Measurements from ENCODE around the gene BCL7B. TPM values are rescaled to one million over a fixed set of nuclear protein-coding genes. Genes with fewer than 3 reads are reported as not detected.

Gene BCL7B
- total and polyA plus RNA-seq, 2 of the 13 experiments (the other 11 are each of a cell fraction or from before 2014, with no cell fraction given), result 24.3 to 38.2 TPM

GRCh38 chr7:73602721-73603651 lies 45.5 kb upstream of the BCL7B start (continued):
- TF ChIP-seq MIER3 (CRISPR knock-in tag; IDR thresholded peaks at IDR 0.05; ENCODE audit: borderline replicate concordance) (no peak), ZFP36L1 (CRISPR knock-in tag; IDR thresholded peaks at IDR 0.05) (no peak), NCOA1 (CRISPR knock-in tag; IDR thresholded peaks at IDR 0.05) (no peak), GZF1 (CRISPR knock-in tag; IDR thresholded peaks at IDR 0.05) (no peak), ZNF512B (CRISPR knock-in tag; IDR thresholded peaks at IDR 0.05; ENCODE audit: borderline replicate concordance) (no peak), ZNF326 (CRISPR knock-in tag; IDR thresholded peaks at IDR 0.05; ENCODE audit: borderline replicate concordance) (peak; percentile 82), MBNL3 (CRISPR knock-in tag; conservative IDR thresholded peaks at IDR 0.05) (no peak), CCDC6 (CRISPR knock-in tag; IDR thresholded peaks at IDR 0.05) (peak; percentile 23; the same call in 1 of the 2 replicates), PAF1 (CRISPR knock-in tag; IDR thresholded peaks at IDR 0.05) (peak; percentile 98), AHDC1 (CRISPR knock-in tag; IDR thresholded peaks at IDR 0.05; ENCODE audit: borderline replicate concordance) (no peak), ZNF7 (CRISPR knock-in tag; IDR thresholded peaks at IDR 0.05) (no peak), ZNF598 (CRISPR knock-in tag; IDR thresholded peaks at IDR 0.05; ENCODE audit: borderline replicate concordance) (no peak), ZNF552 (CRISPR knock-in tag; IDR thresholded peaks at IDR 0.05; ENCODE audit: borderline replicate concordance) (no peak), ZNF546 (CRISPR knock-in tag; conservative IDR thresholded peaks at IDR 0.05) (no peak), ZFP62 (CRISPR knock-in tag; IDR thresholded peaks at IDR 0.05) (no peak), PHF8 (CRISPR knock-in tag; IDR thresholded peaks at IDR 0.05) (peak; percentile 35; the same call in 1 of the 2 replicates), PITX1 (CRISPR knock-in tag; IDR thresholded peaks at IDR 0.05) (no peak), ATF7 (IDR thresholded peaks at IDR 0.05) (no peak), ATF7 (CRISPR knock-in tag; IDR thresholded peaks at IDR 0.05) (no peak), ZNF180 (CRISPR knock-in tag; IDR thresholded peaks at IDR 0.05; ENCODE audit: borderline replicate concordance, low read depth) (no peak), BHLHE40 (IDR thresholded peaks at IDR 0.05; ENCODE audit: low read length) (no peak), HMGA1 (CRISPR knock-in tag; conservative IDR thresholded peaks at IDR 0.05) (no peak), ZNF232 (CRISPR knock-in tag; IDR thresholded peaks at IDR 0.05; ENCODE audit: borderline replicate concordance) (no peak), ZNF30 (CRISPR knock-in tag; IDR thresholded peaks at IDR 0.05) (no peak)
